Measurements from ENCODE around the gene GPA33. TPM values are rescaled to one million over a fixed set of nuclear protein-coding genes. Genes with fewer than 3 reads are reported as not detected.

GPA33 gene
- total RNA-seq, 1 donor, result not detected

DNA sequence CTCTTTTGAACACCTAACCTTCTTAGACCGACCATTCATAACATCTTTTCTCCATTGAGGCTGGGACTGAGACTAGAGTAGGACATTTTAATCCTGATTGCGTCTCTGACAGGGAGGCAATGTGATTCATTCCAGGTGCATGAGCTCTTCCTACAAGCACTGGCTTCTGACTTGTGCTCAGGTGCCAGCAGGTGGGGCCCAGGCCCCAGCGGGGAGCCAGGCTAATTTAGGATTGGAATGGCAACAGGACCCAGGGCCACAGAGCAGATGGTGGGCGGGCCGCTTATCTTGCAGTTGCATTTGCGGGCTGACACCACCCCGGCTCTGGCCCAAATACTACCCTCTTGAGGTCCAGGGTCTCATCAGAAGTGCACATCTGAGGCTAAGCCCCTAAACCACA lies 4.1 kb downstream of the GPA33 start:
- no peak for DNase-seq (ENCODE audit: insufficient read length, low spot score, missing footprints)
- Histone ChIP-seq H4K20me1 (ENCODE audit: insufficient read depth, low read length) (no peaks in the 10 kb centered on the region), H2AFZ (ENCODE audit: low read length) (no peak overlapping the region), H3K36me3 (ENCODE audit: insufficient read depth, low read length) (no peaks in the 10 kb centered on the region), H3K4me1 (ENCODE audit: insufficient read depth, low read length) (no peaks in the 10 kb centered on the region), H3K4me2 (ENCODE audit: insufficient read depth, low read length) (no peak overlapping the region), H3K27me3 (ENCODE audit: insufficient read depth, low read length) (peaks cover 5% of the 10 kb centered on the region), H3K27ac (ENCODE audit: low read depth, low read length) (no peak overlapping the region), H3K79me2 (ENCODE audit: insufficient read depth, low read length) (no peaks in the 10 kb centered on the region), H3K9me3 (ENCODE audit: low read depth, low read length) (no peaks in the 10 kb centered on the region), H3K4me3 (ENCODE audit: insufficient read depth, low read length) (no peak overlapping the region)
- TF ChIP-seq, protein P1, sequence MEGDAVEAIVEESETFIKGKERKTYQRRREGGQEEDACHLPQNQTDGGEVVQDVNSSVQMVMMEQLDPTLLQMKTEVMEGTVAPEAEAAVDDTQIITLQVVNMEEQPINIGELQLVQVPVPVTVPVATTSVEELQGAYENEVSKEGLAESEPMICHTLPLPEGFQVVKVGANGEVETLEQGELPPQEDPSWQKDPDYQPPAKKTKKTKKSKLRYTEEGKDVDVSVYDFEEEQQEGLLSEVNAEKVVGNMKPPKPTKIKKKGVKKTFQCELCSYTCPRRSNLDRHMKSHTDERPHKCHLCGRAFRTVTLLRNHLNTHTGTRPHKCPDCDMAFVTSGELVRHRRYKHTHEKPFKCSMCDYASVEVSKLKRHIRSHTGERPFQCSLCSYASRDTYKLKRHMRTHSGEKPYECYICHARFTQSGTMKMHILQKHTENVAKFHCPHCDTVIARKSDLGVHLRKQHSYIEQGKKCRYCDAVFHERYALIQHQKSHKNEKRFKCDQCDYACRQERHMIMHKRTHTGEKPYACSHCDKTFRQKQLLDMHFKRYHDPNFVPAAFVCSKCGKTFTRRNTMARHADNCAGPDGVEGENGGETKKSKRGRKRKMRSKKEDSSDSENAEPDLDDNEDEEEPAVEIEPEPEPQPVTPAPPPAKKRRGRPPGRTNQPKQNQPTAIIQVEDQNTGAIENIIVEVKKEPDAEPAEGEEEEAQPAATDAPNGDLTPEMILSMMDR (IDR thresholded peaks at IDR 0.05; ENCODE audit: extremely low read depth, low read depth, low read length), result no peak

DNA sequence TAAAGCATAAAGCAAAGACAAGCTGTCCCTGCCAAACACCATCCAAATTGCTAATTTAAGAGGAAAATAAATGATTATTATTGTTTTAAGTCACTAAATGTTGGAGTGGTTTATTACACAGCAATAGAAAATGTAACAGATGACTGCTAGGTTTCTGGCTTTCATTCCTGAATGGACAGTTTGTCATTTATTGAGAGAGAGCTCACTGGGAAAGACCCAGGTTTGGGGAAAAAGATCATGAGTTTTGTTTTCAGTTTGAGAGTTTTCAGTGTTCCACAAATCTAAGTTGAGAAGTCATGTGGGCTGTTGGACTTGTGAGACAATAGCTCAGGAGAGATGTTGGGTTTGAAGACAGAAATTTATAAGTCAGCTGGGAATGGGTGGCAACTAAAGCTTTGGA lies 5.4 kb downstream of the GPA33 start:
- no peaks in the 10 kb centered on the region for H3K9me3 ChIP-seq (ENCODE audit: low read depth, low read length)
- TF ChIP-seq, protein P1 (IDR thresholded peaks at IDR 0.05; ENCODE audit: extremely low read depth, low read depth, low read length), result no peak
- no peak overlapping the region for H2AFZ ChIP-seq (ENCODE audit: low read length)
- no peak overlapping the region for H3K4me2 ChIP-seq (ENCODE audit: insufficient read depth, low read length)
- H3K4me1 ChIP-seq (ENCODE audit: insufficient read depth, low read length), result no peaks in the 10 kb centered on the region
- no peaks in the 10 kb centered on the region for H3K36me3 ChIP-seq (ENCODE audit: insufficient read depth, low read length)
- H4K20me1 ChIP-seq (ENCODE audit: insufficient read depth, low read length), result no peaks in the 10 kb centered on the region
- no peak overlapping the region for H3K27ac ChIP-seq (ENCODE audit: low read depth, low read length)
- DNase-seq (ENCODE audit: insufficient read length, low spot score, missing footprints), result no peak
- no peaks in the 10 kb centered on the region for H3K79me2 ChIP-seq (ENCODE audit: insufficient read depth, low read length)
- peaks cover 5% of the 10 kb centered on the region for H3K27me3 ChIP-seq (ENCODE audit: insufficient read depth, low read length)
- H3K4me3 ChIP-seq (ENCODE audit: insufficient read depth, low read length), result no peak overlapping the region

DNA sequence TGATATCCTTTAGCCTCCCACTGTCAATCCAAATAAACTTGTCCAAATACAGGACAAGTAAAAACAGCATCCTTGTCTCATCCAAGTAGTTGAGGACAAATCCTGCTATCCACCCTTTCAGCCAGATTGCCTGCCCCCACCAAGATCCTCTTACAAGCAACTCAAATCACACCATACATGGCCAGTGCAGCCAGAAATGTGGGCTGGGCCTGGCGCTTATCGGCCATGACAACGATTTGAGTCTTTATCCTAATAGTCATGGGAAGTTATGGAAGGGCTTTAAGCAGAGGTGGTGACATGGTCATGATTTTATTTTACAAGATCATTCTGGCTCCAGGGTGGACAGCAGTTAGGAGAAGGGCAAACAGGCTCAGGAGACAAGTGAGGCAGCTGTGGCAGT lies 6.3 kb downstream of the GPA33 start:
- Histone ChIP-seq H2AFZ (ENCODE audit: low read length) (no peak overlapping the region), H3K4me2 (ENCODE audit: insufficient read depth, low read length) (no peak overlapping the region), H3K79me2 (ENCODE audit: insufficient read depth, low read length) (no peaks in the 10 kb centered on the region), H3K36me3 (ENCODE audit: insufficient read depth, low read length) (no peaks in the 10 kb centered on the region), H3K4me1 (ENCODE audit: insufficient read depth, low read length) (no peaks in the 10 kb centered on the region), H3K9me3 (ENCODE audit: low read depth, low read length) (no peaks in the 10 kb centered on the region), H3K27me3 (ENCODE audit: insufficient read depth, low read length) (peaks cover 5% of the 10 kb centered on the region), H4K20me1 (ENCODE audit: insufficient read depth, low read length) (no peaks in the 10 kb centered on the region), H3K27ac (ENCODE audit: low read depth, low read length) (no peak overlapping the region), H3K4me3 (ENCODE audit: insufficient read depth, low read length) (no peak overlapping the region)
- no peak for DNase-seq (ENCODE audit: insufficient read length, low spot score, missing footprints)
- TF ChIP-seq, protein P1 (IDR thresholded peaks at IDR 0.05; ENCODE audit: extremely low read depth, low read depth, low read length), result no peak

DNA sequence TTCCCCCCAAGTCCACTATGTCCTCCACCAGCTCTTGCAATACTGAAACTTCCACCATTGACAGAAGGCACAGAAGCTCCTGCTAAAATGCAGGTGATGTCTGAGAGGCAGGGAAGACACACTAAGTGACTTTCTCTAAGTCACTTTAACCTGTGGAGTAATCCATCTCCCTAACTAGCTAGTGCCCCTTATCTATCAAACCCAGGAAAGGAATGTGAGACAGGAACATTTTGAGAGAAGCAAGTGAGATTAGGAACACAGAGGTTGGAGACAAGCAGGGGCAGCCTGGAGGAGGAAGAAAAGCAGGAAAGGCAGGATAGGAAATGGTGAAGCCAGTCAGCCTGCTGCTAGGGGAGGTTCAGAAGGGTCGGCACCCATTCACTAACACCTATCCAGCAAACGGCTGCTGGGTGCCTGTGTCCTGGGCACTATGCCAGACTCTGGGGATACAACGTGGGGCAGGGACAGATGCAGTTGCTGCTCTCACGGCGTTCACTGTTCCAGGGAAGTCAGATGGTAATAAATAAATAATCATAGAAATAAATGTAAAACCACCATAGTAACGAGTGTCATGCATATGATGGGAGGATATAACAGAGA lies 7.0 kb downstream of the GPA33 start:
- Histone ChIP-seq H3K9me3 (ENCODE audit: low read depth, low read length) (no peaks in the 10 kb centered on the region), H3K27ac (ENCODE audit: low read depth, low read length) (no peak overlapping the region), H3K4me2 (ENCODE audit: insufficient read depth, low read length) (no peak overlapping the region), H3K27me3 (ENCODE audit: insufficient read depth, low read length) (peaks cover 5% of the 10 kb centered on the region), H3K36me3 (ENCODE audit: insufficient read depth, low read length) (no peaks in the 10 kb centered on the region), H4K20me1 (ENCODE audit: insufficient read depth, low read length) (no peaks in the 10 kb centered on the region), H3K4me1 (ENCODE audit: insufficient read depth, low read length) (no peaks in the 10 kb centered on the region), H2AFZ (ENCODE audit: low read length) (no peak overlapping the region), H3K79me2 (ENCODE audit: insufficient read depth, low read length) (no peaks in the 10 kb centered on the region), H3K4me3 (ENCODE audit: insufficient read depth, low read length) (no peak overlapping the region)
- no peak for DNase-seq (ENCODE audit: insufficient read length, low spot score, missing footprints)
- TF ChIP-seq, protein P1 (IDR thresholded peaks at IDR 0.05; ENCODE audit: extremely low read depth, low read depth, low read length), result no peak
